Stimulated activated CD4-positive, alpha-beta T cell treated with anti-CD3 and anti-CD28 coated beads, Interleukin-15, amount 100 ng/mL, for 48 hours (primary cell): ENCODE data around the gene CNKSR2.

Experiments used
- DNase-seq, 2 donors: peaks; one replicate each; pipeline ENCODE4 v3.0.0-alpha.2; 2020; ENCODE audit warnings: low read depth in 2 of 2

CNKSR2 gene

DNA sequence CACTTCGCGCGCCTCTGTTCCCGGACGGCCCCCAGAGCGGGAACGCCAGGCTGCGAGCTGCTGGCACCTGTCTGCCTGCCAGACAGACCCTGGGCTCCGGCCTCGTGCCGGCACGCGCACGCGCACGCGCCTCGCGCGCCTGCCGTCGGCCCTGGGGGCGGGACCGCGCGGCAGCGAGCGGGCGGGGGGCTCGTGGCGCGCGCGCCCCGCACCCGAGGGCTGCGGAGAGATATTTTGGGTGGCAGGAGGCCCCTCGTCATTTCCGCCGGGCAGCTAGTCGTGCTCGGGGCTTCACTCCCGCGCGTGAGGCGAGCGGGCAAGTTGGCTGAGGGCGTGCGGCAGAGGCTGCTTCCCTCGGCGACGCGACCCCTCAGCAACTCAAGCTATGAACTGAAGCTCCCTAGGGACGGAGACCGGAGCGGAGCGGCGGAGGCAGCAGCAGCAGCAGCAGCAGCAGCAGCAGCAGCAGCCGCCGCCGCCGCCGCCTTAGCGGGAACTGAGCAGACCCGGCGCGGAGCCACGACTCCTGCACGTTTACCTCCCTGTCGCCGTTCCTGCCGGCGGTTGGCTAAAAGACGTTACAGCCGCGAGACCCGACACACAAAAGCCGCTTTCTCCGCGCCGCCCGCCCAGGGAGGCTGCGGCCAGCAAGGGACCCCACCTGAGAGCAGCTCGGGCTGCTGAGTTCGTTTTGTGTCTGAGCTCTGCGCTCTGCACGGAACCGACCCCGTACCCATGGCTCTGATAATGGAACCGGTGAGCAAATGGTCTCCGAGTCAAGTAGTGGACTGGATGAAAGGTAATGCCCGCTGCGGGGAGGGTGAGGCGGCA is at the start of gene CNKSR2:
Gene CNKSR2 (plus strand): TSS at position 256 of the 831 bp plus-strand sequence. CDS start 480 bp downstream, at position 736.
- peak; percentile 49 to 51 for DNase-seq

DNA sequence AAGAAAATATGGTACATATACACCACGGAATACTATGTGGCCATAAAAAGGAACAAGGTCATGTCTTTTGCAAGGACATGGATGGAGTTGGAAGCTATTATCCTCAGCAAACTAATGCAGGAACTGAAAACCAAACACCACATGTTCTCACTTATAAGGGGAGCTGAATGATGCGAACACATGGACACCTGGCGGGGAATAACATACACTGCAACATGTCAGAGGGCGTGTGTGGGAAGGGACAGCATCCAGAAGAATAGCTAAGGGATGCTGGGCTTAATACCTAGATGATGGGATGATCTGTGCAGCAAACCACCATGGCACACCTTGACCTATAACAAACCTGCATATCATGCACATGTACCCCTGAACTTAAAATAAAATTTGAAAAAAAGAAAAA is 19.5 kb upstream of the CNKSR2 start:
- DNase-seq, result no peak

DNA sequence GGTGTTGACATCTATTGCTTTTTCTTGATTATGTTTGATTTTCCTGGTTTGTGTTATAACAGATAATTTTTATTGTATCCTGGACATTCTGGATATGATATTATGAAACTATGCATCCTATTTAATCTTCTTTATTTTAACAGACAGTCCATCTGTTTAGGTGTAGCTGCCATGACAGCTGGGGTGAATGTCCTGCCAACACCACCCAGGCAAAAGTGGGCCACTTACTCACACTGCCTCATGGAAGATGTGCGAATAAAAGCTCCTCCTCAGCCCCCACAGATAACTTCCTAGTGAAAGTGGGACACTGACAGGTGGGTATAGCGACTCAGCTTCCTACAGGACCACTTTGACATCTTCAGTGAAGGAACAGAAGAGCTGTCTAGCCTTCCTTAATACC is 18.4 kb upstream of the CNKSR2 start:
- no peak for DNase-seq

DNA sequence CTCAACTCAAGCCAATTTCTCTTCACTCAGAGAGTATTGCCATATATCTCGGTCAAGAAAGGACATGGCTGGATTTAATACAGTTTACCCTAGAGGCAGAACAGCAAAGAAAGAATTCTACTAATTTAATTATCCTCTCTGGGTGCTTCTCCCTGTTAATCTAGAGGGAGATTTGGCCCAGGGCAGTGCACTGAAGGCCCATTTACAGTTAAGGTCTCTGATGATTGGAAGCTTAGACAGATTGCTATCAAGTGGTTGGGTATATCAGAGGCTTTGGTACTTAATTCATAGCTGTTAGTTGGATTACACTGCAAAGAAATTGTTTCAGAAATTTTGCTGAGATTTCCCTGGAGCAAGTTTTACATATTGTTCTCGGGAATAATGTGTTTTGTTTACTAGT is 4.6 kb upstream of the CNKSR2 start:
- DNase-seq, result no peak

DNA sequence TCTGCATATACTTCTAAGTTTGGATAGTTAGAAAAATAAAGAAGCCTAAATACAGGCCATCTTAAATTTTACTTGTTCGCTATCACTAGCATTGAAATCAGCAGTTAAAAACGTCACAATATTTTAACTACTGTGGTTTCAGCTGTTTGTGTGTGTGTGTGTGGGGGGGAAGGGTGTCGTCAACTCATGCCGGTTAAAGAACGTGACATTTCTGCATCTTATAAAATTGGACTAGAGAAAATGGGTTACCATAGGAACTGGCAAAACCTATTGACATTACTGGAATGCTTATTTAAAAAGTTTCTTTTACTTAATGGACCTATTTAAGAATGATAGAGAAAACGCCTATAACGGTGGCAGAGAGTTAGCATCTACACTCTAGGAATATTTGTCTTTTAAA is 1.2 kb upstream of the CNKSR2 start:
- DNase-seq, result no peak

DNA sequence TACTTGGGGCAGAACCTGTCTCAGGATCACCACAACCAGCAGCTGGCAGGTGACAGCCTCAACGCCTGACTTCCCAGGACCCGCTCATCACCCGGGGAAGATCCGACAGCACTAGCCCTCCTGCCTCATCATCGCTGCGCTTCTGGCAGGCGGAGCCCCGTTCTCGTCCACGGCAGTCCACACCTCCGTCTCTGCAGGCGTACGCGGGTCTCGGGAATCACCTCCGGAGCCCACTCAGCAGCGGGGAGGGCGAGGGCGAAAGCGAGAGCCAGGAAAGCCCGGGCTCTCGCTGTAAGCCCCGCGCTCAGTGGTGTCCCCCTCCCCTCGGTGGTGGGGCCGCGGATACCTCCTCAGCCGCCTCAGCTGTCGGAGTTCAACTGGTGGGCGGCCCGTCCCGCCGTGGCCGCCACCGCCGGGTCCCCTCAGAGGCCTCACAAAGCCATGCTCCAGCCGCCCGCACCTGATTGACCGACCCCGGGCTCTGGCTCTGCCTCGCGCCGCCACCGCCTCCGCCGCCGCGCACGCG is 518 bp upstream of the CNKSR2 start:
- no peak for DNase-seq

DNA sequence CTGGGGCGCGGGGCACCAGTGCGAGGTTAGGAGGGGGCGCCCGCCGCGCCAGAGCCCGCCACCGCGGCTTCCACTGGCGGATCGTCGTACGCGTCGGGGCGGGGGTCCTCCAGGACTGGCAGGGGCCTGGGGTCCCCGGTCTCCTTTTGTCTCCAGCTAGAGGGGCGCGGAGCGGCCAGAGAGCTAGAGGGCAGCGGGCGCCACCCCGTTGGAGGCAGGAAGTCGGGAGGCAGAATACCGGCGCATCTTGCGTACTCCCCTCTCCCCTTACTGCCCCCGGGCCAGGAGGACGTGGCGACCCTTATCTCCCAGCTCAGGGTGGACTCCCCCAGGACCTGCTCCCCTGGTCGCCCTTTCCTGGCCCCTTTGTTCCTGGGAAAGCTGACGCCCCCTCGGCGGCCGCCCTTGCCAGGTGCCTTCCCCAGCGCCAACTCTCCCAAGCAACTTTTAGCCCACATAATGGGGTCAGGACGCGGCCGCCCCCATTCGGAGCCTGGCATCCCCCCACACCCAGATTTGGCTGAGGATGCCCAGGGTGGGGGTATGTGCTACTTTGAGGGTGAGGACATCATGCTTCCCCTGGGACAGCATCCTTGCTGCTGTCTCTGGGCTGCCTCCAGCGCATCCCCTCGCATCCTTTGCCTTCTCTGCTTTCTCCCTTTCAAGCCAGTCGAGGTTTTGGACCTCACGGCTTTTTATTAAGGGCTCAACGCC is 933 bp downstream of the CNKSR2 start:
- DNase-seq, result no peak

DNA sequence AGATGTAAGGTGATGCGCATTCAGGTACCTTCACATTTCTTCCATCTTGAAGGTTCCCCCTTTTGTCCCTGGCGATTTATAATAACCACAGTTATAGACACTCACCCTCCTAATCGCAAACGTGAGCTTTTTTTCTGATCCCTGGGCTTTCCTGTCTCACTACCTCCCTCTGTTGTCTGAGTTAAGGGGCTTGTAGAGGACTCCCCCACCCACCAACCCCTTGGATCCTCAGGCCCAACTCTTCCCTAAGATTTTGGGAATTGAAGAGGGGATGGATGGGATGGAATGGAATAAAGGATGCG is 1.4 kb downstream of the CNKSR2 start:
- DNase-seq, result no peak

DNA sequence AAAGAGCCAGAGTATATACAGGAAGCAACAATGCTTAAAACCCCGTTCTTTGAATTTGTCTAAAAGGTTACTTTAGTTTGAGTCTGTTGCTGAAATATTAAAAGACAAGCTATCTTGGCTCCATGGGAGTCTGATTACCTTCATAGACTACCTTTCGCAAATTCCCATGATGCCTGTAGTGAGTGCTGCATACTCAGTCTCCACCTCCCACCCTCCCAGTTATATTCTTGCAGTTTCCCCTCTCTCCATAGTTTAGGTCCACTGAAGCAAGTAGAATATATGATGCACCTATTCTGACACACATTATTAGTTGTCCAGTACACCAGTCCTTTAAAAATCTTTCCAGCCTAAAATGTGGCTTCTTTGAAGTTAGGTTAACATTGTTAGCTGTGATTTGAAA is 2.4 kb downstream of the CNKSR2 start:
- DNase-seq, result no peak

DNA sequence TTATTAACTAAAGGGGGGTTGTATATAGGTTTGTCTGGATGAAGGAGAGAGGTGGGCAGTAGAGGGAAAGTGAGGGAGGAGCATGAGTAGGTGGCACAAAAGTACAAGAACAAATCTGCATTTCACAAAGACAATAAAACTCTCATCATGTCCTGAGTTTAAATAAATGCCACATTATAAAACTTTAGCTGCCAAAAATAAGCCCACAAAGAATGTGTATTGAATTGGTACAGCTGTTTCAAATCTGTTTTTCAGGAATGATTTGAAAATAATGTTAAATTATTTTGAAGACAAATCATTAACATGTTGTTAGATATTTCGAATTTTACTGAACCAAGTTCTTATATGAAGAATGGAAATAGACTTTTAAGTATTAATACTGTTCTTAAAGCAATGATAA is 5.8 kb downstream of the CNKSR2 start:
- no peak for DNase-seq

DNA sequence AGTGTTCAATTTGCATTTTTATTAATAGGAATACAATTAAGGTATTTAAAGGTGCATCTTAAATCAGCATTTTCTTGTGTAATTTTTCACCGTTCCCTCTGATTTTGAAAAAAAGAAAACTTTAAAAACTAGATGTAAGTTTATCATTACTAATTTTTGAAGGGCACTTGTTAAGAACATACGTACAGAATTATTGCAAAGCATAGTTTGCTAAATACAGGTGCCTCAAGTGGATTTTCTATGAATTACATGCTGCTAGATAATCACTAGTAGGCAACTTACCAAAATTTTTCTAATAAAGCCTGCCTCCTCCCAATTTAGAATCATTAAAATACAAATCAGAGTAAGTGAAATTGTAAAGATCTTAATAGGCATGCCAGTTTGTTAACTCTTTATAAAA is 8.5 kb downstream of the CNKSR2 start:
- DNase-seq, result no peak

DNA sequence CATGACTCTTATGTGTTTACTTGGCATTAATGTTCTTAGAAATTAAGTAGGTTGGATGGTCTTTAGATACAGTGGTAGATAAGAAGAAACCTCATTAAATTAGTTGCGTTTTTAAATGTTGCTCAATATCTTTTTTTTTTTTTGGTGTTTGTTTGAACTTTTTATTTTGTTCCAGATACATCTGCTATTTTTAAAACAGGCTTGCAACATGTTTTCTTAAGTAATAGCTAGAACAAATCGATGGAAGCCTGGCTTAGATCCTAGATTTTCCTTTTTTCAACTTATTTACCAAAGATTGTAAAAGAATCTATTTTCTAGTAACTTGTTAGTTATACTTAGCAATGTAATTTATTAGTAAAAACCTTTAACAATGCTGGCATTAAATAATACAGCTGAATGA is 9.3 kb downstream of the CNKSR2 start:
- no peak for DNase-seq

DNA sequence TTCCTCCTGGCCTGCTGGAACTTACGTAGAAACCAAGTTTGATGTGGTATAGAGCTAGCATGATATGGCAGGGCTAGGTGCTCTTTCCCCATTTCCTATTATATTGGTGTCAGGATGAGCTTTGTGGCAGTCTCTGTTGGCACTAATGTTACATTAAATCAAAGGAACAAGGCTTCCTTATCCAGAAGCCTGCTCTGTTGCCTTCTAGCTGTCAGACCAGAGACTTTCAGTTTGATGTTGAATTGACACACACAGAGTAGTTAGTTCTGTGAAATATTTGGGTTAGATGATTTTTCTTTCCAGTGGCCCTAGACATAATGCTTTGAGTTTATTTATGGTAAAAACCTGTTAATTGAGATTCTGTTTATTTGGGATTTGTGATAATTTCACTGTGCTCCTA is 10.0 kb downstream of the CNKSR2 start:
- DNase-seq, result no peak

DNA sequence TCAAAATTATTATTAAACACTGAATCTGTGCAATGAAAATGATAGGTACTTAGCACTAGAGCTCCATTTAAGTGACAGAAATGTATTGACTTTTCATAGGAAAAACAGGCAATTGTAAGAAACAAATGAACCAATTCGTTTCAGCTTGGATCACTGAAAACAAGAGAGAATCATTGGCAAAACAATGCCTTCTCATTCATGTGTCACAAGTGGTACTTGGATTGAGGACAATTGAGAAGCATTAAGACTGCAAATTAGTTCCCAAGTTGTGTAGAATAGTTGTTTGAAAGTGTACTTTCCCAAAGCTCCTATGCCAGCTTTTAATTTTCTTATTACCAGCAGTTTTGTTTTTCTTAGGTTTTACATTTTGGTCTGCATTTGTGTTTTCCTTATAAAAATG is 20.6 kb downstream of the CNKSR2 start:
- no peak for DNase-seq

DNA sequence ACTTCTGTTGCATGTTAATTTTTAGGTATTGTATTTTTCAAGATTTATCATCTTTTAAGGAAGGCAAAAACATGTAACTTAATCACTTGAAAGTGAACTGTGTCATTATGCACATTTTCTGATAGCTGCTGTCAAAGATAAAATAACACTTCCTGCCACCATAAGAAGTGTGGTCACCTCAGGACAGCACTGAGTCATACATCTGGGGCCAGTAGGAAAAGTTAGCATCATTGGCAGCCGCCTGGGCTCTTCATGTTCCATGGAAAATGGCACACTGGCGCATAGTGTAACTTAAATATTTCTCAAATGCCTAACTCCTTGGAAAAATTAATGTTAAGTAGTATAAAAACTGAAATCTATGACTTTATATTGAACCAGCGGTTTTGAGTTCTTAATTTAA is 24.2 kb downstream of the CNKSR2 start:
- DNase-seq, result no peak

DNA sequence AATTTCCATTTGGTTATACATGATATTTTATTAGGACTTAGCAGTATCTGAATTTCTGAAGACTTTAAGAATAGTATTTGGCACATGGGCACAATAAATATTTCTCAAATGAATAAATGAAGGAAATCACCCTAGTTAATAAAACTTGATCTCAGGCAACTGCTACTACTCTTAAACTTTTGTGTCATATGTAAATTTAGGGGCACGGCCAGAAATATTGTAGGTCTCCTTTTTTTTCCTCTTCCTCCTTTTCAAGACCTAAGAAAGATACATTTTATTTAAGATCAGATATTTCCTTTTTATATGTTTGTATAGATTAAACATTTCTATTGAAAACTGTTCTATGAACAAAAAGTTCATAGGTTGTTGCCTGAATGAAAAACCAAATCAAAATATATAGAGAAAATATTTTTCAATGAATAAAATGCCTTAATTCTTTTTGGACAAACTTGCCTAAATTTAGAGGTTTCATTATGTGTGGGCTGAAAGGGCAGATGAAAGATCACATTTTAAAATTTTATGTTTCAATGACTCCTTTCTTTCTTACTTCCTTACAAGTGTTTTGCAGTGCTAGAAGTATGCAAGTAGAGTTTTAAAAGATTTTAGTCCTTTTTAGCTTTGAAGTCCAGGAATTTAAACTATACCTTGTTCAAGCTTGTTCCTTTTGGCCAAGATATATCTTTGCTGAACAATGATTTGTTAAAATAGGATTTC is 26.3 kb downstream of the CNKSR2 start:
- no peak for DNase-seq

DNA sequence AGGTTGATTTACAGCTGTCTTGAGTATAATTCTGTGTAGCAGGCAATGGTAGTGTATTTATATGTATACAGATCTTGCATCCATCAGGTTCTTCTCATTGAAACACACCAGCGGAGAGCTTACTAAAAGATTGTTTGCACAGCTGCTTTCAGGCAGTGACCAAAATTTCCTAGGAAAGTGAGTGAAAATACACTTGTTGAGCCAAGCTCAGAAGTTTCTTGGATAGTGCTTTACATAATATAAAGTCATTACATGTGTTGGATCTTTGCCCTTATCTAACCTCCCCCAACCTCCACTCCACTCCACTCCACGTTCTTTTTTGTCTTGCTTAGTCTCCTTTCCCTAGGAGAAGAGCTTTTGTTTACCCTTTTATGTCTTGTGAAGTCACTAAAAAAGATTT is 34.1 kb downstream of the CNKSR2 start:
- no peak for DNase-seq

DNA sequence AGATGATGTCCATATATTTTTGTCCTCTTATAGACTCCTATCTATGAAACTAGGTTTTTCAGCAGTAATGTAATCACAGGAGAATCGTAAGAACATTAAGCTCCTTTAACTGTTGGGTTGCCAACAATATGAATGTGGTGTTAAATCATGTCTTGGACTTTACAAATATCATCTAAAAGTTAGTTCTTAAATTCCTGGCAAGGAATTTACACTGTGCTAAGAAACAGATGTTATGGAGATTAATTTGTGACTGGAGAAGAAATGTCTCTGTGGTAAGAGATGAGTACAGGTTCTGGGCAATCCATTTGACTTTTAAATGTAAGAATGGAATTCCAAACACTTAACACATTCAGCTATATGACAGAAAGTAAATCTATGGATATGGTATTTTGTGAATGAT is 34.6 kb downstream of the CNKSR2 start:
- no peak for DNase-seq

DNA sequence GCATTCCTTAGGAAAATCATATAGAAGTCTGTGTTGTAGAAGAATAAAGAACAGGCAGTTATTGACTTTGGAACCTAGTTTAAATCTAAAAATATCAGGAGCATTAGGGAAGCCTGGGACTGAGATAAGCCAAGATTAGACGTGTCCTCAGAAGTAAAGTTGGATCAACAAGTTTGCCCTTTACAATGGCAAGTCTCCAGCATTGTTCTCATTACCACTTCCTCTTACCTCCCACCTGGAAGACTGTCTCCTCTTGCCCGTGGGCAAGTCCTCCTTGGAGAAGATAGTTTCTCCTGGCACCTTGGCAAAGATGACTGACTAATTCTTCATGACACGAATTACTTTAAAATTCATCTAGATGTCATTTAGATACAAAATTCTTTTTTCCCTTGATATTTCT is 37.8 kb downstream of the CNKSR2 start:
- no peak for DNase-seq

DNA sequence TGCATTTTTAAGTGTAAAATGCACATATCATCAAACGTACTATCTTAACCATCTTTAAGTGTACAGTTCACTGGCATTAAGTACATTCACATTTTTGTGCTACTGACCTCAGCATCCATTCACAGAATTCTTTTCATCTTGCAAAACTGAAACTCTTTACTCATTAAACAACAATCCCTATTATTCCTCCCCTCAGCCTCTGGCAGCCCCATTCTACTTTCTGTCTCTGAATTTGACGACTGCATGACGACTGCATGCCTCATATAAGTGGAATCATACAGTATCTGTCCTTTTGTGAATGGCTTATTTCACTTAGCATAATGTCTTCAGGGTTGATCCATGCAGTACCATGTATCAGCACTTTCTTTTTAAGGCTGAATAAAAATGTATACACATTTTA is 38.7 kb downstream of the CNKSR2 start:
- DNase-seq, result no peak

DNA sequence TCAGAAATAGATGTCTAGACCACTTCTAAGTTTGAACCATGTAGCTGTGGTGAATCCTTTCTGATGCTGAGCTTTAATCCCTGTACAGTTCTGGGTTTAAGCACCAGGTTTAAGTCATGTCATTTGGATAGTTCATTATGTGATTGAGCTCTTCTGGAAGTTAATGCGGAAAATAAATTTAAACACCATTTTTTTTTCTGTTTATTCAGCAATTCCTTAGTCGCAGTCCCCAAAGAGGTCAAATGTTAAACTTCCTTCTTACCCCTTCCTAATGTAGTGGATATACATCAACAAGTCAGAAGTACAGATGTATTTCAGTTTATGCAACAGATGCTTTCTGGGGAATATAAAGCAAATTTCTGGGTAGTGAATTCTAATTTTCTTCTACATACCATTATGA is 52.9 kb downstream of the CNKSR2 start:
- no peak for DNase-seq

DNA sequence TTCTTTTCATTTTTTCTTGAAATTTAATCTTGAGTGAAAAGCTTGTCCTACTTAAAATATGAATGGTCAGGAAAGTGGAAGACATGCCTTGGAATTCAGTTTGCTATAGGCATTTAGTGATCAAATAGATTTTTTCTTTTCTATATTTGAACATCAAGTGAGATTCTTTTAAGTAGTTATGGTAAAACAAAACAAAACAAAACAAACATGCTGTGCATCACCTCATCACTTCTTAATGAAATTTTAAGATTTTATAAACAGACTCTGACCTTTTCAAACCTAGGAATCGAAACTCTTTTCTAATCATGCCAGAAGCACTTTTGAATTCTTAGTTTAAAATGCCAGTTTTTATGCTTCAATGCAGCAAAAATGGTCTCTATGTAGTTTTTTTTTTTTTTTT is 62.8 kb downstream of the CNKSR2 start:
- no peak for DNase-seq

DNA sequence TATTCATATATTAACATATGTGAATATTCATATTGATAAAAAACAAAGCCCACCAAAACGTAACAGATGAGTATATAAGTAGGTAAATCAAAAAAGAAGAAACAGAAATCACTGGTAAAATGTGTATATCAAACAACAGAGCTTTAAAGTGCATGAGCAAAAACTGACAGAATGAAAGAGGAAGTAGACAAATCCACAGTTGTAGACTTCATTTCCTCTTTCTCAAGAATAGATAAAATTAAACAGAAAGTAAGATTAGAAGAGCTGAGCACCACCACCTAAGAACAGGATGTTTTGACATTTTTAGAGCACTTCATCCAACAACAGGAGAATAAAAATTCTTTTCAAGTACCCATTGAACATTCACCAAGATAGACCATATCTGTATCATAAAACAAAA is 64.6 kb downstream of the CNKSR2 start:
- DNase-seq, result no peak
